ENCODE data around the gene MRRF. TPM values are rescaled to one million over a fixed set of nuclear protein-coding genes. Genes with fewer than 3 reads are reported as not detected.

MRRF gene
- total RNA-seq, 3 donors from 2014 or later = 46.5 to 65.2 (median 62.4) TPM

DNA sequence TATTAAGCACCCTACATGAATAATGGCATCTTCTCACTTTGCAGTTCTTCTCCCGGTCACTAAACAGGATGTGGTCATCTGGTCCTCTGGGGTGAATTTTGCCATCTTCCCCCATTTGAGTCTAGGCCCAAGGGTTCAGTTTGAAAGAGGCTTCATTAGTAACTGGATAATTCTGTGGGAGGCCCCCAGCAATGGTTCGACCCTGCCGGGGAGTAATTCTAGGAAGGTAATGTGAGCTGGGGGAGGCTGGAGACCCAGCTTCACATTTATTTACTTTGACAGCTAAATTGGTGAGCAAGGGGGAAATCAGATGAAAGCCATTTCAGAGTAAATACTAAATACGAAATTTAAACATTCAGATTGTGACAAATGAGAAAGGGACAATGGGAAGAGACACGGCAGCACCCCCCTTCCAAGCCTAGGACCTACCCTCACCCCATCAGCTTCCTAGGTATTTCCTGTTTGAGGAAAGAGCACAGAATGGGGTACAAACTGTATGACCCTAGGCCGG lies 31.8 kb upstream of the MRRF start:
- Histone ChIP-seq H3K36me3 (ENCODE audit: low read depth) (no peaks in the 10 kb centered on the region), H3K9me3 (no peaks in the 10 kb centered on the region), H3K4me1 (ENCODE audit: low read depth) (peaks cover 10% of the 10 kb centered on the region), H3K4me3 (no peak overlapping the region)
- ATAC-seq (no peak), DNase-seq (no peak)
- intact Hi-C loops (cut with DNase I, micrococcal nuclease) = no loop called here
- TF ChIP-seq, protein P1, sequence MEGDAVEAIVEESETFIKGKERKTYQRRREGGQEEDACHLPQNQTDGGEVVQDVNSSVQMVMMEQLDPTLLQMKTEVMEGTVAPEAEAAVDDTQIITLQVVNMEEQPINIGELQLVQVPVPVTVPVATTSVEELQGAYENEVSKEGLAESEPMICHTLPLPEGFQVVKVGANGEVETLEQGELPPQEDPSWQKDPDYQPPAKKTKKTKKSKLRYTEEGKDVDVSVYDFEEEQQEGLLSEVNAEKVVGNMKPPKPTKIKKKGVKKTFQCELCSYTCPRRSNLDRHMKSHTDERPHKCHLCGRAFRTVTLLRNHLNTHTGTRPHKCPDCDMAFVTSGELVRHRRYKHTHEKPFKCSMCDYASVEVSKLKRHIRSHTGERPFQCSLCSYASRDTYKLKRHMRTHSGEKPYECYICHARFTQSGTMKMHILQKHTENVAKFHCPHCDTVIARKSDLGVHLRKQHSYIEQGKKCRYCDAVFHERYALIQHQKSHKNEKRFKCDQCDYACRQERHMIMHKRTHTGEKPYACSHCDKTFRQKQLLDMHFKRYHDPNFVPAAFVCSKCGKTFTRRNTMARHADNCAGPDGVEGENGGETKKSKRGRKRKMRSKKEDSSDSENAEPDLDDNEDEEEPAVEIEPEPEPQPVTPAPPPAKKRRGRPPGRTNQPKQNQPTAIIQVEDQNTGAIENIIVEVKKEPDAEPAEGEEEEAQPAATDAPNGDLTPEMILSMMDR (IDR thresholded peaks at IDR 0.05) = no peak

DNA sequence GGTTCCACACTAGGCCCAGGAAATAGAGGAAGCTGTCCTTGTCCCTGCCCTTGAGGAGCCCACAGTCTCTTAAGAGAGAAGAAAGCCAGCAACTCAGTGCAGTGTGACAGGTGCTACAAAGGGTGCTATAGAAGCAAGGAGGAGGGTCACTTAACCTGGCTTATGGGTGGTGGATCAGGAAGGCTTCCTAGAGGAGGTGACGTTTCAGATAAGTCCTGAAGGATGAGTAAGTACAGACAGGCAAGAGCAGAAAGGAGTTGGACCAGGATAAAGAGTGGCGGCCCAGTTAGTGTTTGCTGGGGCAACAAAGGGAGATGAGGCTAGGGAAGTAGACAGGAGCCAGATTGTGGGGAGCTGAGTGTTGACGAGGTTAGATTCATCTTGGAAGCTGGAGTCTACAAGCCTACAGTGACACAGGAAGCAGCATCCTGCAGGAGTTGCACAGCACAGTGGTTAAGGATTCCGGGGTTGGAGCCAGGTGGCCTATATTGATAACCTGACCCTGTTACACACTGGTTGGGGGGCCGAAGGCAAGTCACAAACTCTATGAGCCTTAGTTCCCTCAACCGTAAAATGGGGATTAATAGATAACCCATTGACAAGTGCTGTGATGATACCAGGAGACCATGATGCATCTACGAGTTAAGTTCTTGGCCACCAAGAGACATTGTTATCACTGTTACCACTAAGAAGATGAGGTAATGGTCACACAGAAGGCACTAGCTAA lies 30.5 kb upstream of the MRRF start:
- DNase-seq (no peak), ATAC-seq (no peak)
- Histone ChIP-seq H3K4me1 (ENCODE audit: low read depth) (no peaks in the 10 kb centered on the region), H3K36me3 (ENCODE audit: low read depth) (no peaks in the 10 kb centered on the region), H3K9me3 (no peaks in the 10 kb centered on the region), H3K4me3 (no peak overlapping the region)
- intact Hi-C loops (cut with DNase I, micrococcal nuclease) = no loop called here
- TF ChIP-seq, protein P1 (IDR thresholded peaks at IDR 0.05) = no peak

DNA sequence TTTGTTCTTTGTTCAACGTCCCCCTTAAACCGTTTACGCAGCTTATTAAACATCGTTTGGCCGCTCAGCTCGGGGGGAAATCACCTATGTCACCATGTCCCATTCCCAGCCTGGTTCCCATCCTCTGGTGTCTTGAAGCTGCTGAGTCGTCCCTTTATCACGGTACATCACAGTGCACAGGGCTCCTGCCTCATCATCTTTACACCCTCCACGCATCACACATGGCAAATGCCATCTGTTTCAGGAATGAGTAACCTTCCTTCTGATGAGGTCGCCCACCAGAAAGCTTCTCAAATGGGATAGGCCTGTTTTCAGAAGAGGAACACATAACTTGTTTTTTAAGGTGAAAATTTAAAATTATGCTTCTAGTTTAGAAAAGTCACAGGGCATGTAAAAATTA lies 28.0 kb upstream of the MRRF start:
- Histone ChIP-seq H3K36me3 (ENCODE audit: low read depth) (no peaks in the 10 kb centered on the region), H3K4me1 (ENCODE audit: low read depth) (no peaks in the 10 kb centered on the region), H3K9me3 (no peaks in the 10 kb centered on the region), H3K4me3 (no peak overlapping the region)
- intact Hi-C loops (cut with DNase I, micrococcal nuclease) = no loop called here
- no peak for ATAC-seq
- TF ChIP-seq, protein P1 (IDR thresholded peaks at IDR 0.05) = no peak
- no peak for DNase-seq

DNA sequence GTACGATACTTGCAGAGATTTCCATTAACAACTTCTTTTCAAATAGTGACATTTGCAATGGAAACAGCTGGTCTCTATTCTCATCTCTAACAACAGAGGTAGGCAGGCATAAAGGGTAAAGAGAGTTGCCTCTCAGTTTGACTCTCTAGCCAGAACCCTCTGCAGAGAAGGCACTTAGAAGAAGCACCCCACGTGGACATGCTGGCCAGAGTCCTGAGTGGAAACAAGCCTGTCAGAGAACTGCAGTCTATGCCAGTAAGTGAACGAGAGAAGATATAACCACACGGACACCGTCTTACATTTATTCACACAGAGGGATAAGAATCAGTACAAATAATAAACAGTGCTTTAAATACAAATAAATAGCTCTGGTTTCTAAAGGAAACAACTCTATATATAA lies 25.0 kb upstream of the MRRF start:
- intact Hi-C loops (cut with DNase I, micrococcal nuclease) = no loop called here
- Histone ChIP-seq H3K4me1 (ENCODE audit: low read depth) (no peaks in the 10 kb centered on the region), H3K9me3 (no peaks in the 10 kb centered on the region), H3K36me3 (ENCODE audit: low read depth) (no peaks in the 10 kb centered on the region), H3K4me3 (no peak overlapping the region)
- TF ChIP-seq, protein P1 (IDR thresholded peaks at IDR 0.05) = no peak
- no peak for DNase-seq
- ATAC-seq = no peak

DNA sequence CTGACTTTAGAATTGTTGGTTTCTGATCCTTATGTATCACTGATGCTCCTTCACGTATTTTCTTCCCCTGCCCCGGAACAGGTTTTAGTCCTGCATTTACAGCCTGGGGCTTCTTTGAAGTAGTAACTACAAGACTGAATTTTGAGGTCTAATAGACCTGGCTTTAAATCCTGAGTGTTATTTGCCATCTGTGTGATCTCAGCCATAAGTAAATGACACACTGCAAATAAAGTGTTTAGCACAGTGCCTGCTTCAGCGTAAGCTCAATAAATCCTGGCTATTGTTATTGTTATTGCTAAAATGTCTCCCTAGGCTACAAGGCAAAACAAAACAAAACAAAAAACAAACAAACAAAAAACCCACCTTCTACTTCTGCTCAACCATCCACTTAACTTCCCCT lies 20.3 kb upstream of the MRRF start:
- intact Hi-C loops (cut with DNase I, micrococcal nuclease) = no loop called here
- Histone ChIP-seq H3K36me3 (ENCODE audit: low read depth) (no peaks in the 10 kb centered on the region), H3K4me3 (no peak overlapping the region), H3K9me3 (no peaks in the 10 kb centered on the region), H3K4me1 (ENCODE audit: low read depth) (no peaks in the 10 kb centered on the region)
- DNase-seq (no peak), ATAC-seq (no peak)
- TF ChIP-seq, protein P1 (IDR thresholded peaks at IDR 0.05) = no peak
